Measurements from ENCODE around the gene HIVEP3.

HIVEP3 gene

GRCh38 chr1:41920658-41921057 is 1.9 kb upstream of the HIVEP3 start:
- no peak for DNase-seq

- DNase-seq, result peak; percentile 63
These were observed 1.2 kb upstream of the HIVEP3 start for GRCh38 chr1:41919764-41920397.

GRCh38 chr1:41919131-41919530 is 409 bp upstream of the HIVEP3 start:
- DNase-seq, result no peak

- peak; percentile 45 for DNase-seq
These were observed 780 bp downstream of the HIVEP3 start for GRCh38 chr1:41917835-41918449.

- no peak for DNase-seq
These were observed 1.6 kb downstream of the HIVEP3 start for GRCh38 chr1:41917076-41917475.

GRCh38 chr1:41915786-41916571 is 2.7 kb downstream of the HIVEP3 start:
- DNase-seq, result no peak

GRCh38 chr1:41914516-41914915 is 4.2 kb downstream of the HIVEP3 start:
- DNase-seq, result no peak

- DNase-seq, result no peak
These were observed 5.7 kb downstream of the HIVEP3 start for GRCh38 chr1:41913014-41913413.

- DNase-seq, result no peak
These were observed 10.3 kb downstream of the HIVEP3 start for GRCh38 chr1:41908288-41908895.

GRCh38 chr1:41907446-41907845 is 11.3 kb downstream of the HIVEP3 start:
- DNase-seq, result no peak

- no peak for DNase-seq
These were observed 11.8 kb downstream of the HIVEP3 start for GRCh38 chr1:41906943-41907342.

- DNase-seq, result no peak
These were observed 13.5 kb downstream of the HIVEP3 start for GRCh38 chr1:41905093-41905675.

GRCh38 chr1:41902664-41903063 is 16.1 kb downstream of the HIVEP3 start:
- DNase-seq, result no peak

GRCh38 chr1:41902159-41902577 is 16.6 kb downstream of the HIVEP3 start:
- no peak for DNase-seq

GRCh38 chr1:41901551-41901950 is 17.2 kb downstream of the HIVEP3 start:
- no peak for DNase-seq

- no peak for DNase-seq
These were observed 17.9 kb downstream of the HIVEP3 start for GRCh38 chr1:41900603-41901444.

GRCh38 chr1:41898191-41898713 is 20.5 kb downstream of the HIVEP3 start:
- peak; percentile 43 for DNase-seq

GRCh38 chr1:41895552-41895951 is 23.2 kb downstream of the HIVEP3 start:
- no peak for DNase-seq

- no peak for DNase-seq
These were observed 23.8 kb downstream of the HIVEP3 start for GRCh38 chr1:41894808-41895483.

GRCh38 chr1:41894101-41894807 is 24.5 kb downstream of the HIVEP3 start:
- DNase-seq, result no peak
